A673 (cell line): Measurements from ENCODE around the gene ASAH2B.

Experiments used
- EZH2 ChIP-seq: fragments of 200-600 bp; sonication (generic); IDR thresholded peaks from 2 replicates; pipeline ENCODE4 v1.6.1; 2017; ENCODE audit warnings: borderline replicate concordance, low read depth, mild to moderate bottlenecking, mixed read lengths, antibody characterized with exemption, low read length; ENCODE audit not compliant: poor library complexity, severe bottlenecking
- TF ChIP-seq, protein P1 (sequence below): fragments of 300-800, 200-600 bp; sonication (generic); conservative IDR thresholded peaks from 2 replicates; pipeline ENCODE4 v1.5.1; 2017; ENCODE audit warnings: low read depth, mild to moderate bottlenecking, antibody characterized with exemption, low read length, moderate library complexity, mixed read lengths

DNA sequence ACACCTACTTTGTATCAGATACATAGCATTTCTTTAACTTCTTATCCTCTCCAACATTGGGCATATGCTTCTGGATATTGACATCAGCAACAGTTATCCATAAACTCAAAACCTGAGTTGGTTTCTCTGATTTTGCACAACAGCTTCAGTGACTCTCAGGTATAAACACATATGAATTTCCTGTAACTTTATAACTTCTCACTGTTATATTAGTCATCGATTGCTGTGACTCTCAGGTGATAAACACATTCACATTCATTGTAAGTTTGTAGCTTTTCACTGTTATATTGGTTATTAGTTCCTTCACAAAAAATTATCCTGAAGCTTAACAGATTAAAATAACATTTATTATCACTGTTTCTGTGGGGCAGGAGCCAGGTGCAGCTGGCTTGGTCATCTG, 57.0 kb downstream of the ASAH2B start:
- TF ChIP-seq, protein P1, sequence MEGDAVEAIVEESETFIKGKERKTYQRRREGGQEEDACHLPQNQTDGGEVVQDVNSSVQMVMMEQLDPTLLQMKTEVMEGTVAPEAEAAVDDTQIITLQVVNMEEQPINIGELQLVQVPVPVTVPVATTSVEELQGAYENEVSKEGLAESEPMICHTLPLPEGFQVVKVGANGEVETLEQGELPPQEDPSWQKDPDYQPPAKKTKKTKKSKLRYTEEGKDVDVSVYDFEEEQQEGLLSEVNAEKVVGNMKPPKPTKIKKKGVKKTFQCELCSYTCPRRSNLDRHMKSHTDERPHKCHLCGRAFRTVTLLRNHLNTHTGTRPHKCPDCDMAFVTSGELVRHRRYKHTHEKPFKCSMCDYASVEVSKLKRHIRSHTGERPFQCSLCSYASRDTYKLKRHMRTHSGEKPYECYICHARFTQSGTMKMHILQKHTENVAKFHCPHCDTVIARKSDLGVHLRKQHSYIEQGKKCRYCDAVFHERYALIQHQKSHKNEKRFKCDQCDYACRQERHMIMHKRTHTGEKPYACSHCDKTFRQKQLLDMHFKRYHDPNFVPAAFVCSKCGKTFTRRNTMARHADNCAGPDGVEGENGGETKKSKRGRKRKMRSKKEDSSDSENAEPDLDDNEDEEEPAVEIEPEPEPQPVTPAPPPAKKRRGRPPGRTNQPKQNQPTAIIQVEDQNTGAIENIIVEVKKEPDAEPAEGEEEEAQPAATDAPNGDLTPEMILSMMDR, result no peak
- no peak for TF ChIP-seq EZH2
